K562 (cell line): ENCODE results near the gene NAA80. TPM values are rescaled to one million over a fixed set of nuclear protein-coding genes. Genes with fewer than 3 reads are reported as not detected.

Experiments
- polyA plus RNA-seq, 8 experiments: library from polyadenylated mRNA; depleted of rRNA in 4 of 8; stranded (reverse) in 5 of 8; unstranded in 3 of 8; fragments of >200 nt; fragmentation: Nextera tagmentation in 2 of 8; fragmentation: Illumina TruSeq in 1 of 8; extraction: Ambion mirVana in 2 of 8; extraction: Trizol in 1 of 8; gene quantifications; 2 replicates each; pipeline versions ENCODE4 v1.2.1 to v1.2.3, GENCODE V29; 2011 to 2014; ENCODE audit warnings: inconsistent platforms in 1 of 8, missing spikeins in 1 of 8
- total RNA-seq, 7 experiments: library from RNA; depleted of rRNA in 6 of 7; stranded (reverse); fragments of >200 nt in 6 of 7; fragmentation: Illumina TruSeq in 2 of 7; extraction: Trizol in 2 of 7; gene quantifications; 2 replicates each; pipeline versions ENCODE4 v1.2.1 to v1.2.3, GENCODE V29; 2011 to 2021; ENCODE audit warnings: low replicate concordance in 1 of 7
- TF ChIP-seq, protein P1 (sequence below): IDR thresholded peaks from 2 replicates; pipeline ENCODE4 v1.6.1; 2011; ENCODE audit not compliant: insufficient read length; ENCODE audit errors: extremely low read depth
- TF ChIP-seq, protein P2 (sequence below): fragments of 450-650 bp; formaldehyde crosslinking; IDR thresholded peaks from 2 replicates; pipeline ENCODE4 v1.4.0; 2020; ENCODE audit warnings: mild to moderate bottlenecking, moderate library complexity
- TF ChIP-seq, protein P3 (sequence below): fragments of 250-450 bp; sonication (Bioruptor Pico); IDR thresholded peaks from 2 replicates; pipeline ENCODE4 v1.5.0; 2020; ENCODE audit warnings: mild to moderate bottlenecking
- TF ChIP-seq, protein P4 (sequence below): sonication (generic); formaldehyde crosslinking; IDR thresholded peaks from 2 replicates; pipeline ENCODE4 v1.8.1; 2022; ENCODE audit warnings: missing genetic modification reagents
- TF ChIP-seq, protein P5 (sequence below), 2 experiments: fragments of 450-650 bp in 1 of 2; sonication (generic) in 1 of 2; formaldehyde crosslinking in 1 of 2; IDR thresholded peaks; 2 replicates each; pipeline versions ENCODE4 v1.7.1 to v1.9.0; 2016 to 2022; ENCODE audit warnings: inconsistent platforms in 1 of 2, mild to moderate bottlenecking in 1 of 2, missing genetic modification reagents in 1 of 2

Gene NAA80
- total and polyA plus RNA-seq, 9 of the 15 experiments (the other 6 are each of a cell fraction or from before 2014, with no cell fraction given) = 0.82 to 24.0 (median 8.6) TPM

DNA sequence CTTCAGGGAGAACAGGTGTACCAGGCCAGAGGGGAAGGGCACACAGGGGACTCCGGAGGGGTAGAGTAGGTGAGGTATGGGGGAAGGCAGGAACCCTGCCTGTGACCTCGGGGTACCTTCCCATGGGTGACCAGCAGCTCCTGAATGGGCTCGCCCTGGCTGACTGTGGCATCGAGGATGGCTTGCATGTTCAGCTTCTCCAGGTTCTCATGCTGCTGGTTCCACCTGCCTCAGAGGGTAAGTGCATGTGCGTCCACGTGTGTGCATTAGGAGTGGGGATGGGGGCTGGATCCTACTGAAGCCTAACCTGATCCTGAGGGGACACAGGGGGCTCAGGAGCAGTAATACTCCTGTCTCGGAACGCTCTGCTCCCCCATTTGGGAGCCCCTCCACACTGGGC is 45.8 kb upstream of the NAA80 start (continued):
- TF ChIP-seq, protein P1, sequence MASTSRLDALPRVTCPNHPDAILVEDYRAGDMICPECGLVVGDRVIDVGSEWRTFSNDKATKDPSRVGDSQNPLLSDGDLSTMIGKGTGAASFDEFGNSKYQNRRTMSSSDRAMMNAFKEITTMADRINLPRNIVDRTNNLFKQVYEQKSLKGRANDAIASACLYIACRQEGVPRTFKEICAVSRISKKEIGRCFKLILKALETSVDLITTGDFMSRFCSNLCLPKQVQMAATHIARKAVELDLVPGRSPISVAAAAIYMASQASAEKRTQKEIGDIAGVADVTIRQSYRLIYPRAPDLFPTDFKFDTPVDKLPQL = no peak
- TF ChIP-seq, protein P2, sequence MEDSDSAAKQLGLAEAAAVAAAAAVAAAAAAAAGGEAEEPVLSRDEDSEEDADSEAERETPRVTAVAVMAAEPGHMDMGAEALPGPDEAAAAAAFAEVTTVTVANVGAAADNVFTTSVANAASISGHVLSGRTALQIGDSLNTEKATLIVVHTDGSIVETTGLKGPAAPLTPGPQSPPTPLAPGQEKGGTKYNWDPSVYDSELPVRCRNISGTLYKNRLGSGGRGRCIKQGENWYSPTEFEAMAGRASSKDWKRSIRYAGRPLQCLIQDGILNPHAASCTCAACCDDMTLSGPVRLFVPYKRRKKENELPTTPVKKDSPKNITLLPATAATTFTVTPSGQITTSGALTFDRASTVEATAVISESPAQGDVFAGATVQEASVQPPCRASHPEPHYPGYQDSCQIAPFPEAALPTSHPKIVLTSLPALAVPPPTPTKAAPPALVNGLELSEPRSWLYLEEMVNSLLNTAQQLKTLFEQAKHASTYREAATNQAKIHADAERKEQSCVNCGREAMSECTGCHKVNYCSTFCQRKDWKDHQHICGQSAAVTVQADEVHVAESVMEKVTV (CRISPR knock-in tag) = no peak
- TF ChIP-seq, protein P3, sequence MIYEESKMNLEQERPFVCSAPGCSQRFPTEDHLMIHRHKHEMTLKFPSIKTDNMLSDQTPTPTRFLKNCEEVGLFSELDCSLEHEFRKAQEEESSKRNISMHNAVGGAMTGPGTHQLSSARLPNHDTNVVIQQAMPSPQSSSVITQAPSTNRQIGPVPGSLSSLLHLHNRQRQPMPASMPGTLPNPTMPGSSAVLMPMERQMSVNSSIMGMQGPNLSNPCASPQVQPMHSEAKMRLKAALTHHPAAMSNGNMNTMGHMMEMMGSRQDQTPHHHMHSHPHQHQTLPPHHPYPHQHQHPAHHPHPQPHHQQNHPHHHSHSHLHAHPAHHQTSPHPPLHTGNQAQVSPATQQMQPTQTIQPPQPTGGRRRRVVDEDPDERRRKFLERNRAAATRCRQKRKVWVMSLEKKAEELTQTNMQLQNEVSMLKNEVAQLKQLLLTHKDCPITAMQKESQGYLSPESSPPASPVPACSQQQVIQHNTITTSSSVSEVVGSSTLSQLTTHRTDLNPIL (CRISPR knock-in tag) = no peak
- TF ChIP-seq, protein P4, sequence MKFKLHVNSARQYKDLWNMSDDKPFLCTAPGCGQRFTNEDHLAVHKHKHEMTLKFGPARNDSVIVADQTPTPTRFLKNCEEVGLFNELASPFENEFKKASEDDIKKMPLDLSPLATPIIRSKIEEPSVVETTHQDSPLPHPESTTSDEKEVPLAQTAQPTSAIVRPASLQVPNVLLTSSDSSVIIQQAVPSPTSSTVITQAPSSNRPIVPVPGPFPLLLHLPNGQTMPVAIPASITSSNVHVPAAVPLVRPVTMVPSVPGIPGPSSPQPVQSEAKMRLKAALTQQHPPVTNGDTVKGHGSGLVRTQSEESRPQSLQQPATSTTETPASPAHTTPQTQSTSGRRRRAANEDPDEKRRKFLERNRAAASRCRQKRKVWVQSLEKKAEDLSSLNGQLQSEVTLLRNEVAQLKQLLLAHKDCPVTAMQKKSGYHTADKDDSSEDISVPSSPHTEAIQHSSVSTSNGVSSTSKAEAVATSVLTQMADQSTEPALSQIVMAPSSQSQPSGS (CRISPR knock-in tag) = no peak
- TF ChIP-seq, protein P5, sequence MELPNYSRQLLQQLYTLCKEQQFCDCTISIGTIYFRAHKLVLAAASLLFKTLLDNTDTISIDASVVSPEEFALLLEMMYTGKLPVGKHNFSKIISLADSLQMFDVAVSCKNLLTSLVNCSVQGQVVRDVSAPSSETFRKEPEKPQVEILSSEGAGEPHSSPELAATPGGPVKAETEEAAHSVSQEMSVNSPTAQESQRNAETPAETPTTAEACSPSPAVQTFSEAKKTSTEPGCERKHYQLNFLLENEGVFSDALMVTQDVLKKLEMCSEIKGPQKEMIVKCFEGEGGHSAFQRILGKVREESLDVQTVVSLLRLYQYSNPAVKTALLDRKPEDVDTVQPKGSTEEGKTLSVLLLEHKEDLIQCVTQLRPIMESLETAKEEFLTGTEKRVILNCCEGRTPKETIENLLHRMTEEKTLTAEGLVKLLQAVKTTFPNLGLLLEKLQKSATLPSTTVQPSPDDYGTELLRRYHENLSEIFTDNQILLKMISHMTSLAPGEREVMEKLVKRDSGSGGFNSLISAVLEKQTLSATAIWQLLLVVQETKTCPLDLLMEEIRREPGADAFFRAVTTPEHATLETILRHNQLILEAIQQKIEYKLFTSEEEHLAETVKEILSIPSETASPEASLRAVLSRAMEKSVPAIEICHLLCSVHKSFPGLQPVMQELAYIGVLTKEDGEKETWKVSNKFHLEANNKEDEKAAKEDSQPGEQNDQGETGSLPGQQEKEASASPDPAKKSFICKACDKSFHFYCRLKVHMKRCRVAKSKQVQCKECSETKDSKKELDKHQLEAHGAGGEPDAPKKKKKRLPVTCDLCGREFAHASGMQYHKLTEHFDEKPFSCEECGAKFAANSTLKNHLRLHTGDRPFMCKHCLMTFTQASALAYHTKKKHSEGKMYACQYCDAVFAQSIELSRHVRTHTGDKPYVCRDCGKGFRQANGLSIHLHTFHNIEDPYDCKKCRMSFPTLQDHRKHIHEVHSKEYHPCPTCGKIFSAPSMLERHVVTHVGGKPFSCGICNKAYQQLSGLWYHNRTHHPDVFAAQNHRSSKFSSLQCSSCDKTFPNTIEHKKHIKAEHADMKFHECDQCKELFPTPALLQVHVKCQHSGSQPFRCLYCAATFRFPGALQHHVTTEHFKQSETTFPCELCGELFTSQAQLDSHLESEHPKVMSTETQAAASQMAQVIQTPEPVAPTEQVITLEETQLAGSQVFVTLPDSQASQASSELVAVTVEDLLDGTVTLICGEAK (IDR thresholded peaks at IDR 0.05) = no peak
- TF ChIP-seq, protein P5 (CRISPR knock-in tag; IDR thresholded peaks at IDR 0.05) = no peak
